ENCODE data around the gene TMEM143.
"Not testable (repeated sequence)": the region's sequence is repeated elsewhere in the genome, so short reads cannot be mapped to it uniquely, and the experiment has no call there.

- TF ChIP-seq CTCF (conservative IDR thresholded peaks at IDR 0.05); EZH2 (IDR thresholded peaks at IDR 0.05; ENCODE audit: low read depth): not testable (repeated sequence)
Observed at GRCh38 chr19:48392006-48392344, 28.2 kb upstream of the TMEM143 start.
